Sigmoid colon (tissue), 7 donors: ENCODE results near the gene CACNA1G. TPM values are rescaled to one million over a fixed set of nuclear protein-coding genes. Genes with fewer than 3 reads are reported as not detected.

Experiments used
- DNase-seq: peaks from one replicate; pipeline ENCODE4 v3.0.0-alpha.2; 2019
- H3K27ac ChIP-seq, 4 donors: fragments of 200-600 bp; sonication (generic); one replicate each; pipeline ENCODE4 v1.5.1; 2016 to 2019; ENCODE audit warnings: mild to moderate bottlenecking in 1 of 4
- H3K27me3 ChIP-seq, 3 donors: fragments of 200-600 bp; sonication (generic); one replicate each; pipeline ENCODE4 v1.5.1; 2019; ENCODE audit warnings: mild to moderate bottlenecking in 1 of 3
- H3K36me3 ChIP-seq, 4 donors: fragments of 200-600 bp; sonication (generic); one replicate each; pipeline ENCODE4 v1.5.1; 2016 to 2019
- H3K4me1 ChIP-seq, 4 donors: fragments of 200-600 bp; sonication (generic); one replicate each; pipeline ENCODE4 v1.5.1; 2017 to 2019
- H3K4me3 ChIP-seq, 4 donors: fragments of 200-600 bp; sonication (generic); one replicate each; pipeline ENCODE4 v1.5.1; 2017 to 2019; ENCODE audit warnings: mild to moderate bottlenecking in 2 of 4, moderate library complexity in 1 of 4
- H3K9me3 ChIP-seq, 4 donors: fragments of 200-600 bp in 3 of 4; sonication (generic) in 3 of 4; one replicate each; pipeline versions ENCODE4 v1.5.1 to v1.6.1; 2013 to 2019
- EP300 ChIP-seq, 4 donors: sonication (generic); formaldehyde crosslinking; IDR thresholded peaks; one replicate each; pipeline ENCODE4 v1.6.1; 2017; ENCODE audit warnings: antibody characterized with exemption in 4 of 4
- POLR2A ChIP-seq, 2 donors: fragments of 450-650 bp; IDR thresholded peaks; one replicate each; pipeline ENCODE4 v1.6.1; 2016; ENCODE audit warnings: antibody characterized with exemption in 2 of 2, mild to moderate bottlenecking in 2 of 2, moderate library complexity in 2 of 2
- POLR2AphosphoS5 ChIP-seq, 4 donors: sonication (generic); formaldehyde crosslinking; IDR thresholded peaks; one replicate each; pipeline ENCODE4 v1.6.1; 2017; ENCODE audit warnings: antibody characterized with exemption in 4 of 4
- WGBS, 2 donors: extraction: QIAGEN DNeasy Blood & Tissue Kit; methylation state at CpG; one replicate each; pipeline ENCODE4 v1.1.7; 2013; 5-methylcytosine and 5-hydroxymethylcytosine counted together
- intact Hi-C: fragments of 100-400 bp; cut with DNase I; formaldehyde crosslinking; loops from one replicate; pipeline ENCODE4 v1.15.1; 2023
- polyA plus RNA-seq, 3 donors: library from polyadenylated mRNA; stranded (reverse); fragments of 200-250 nt; gene quantifications; one replicate each; pipeline ENCODE4 v1.2.3, GENCODE V29; 2013
- total RNA-seq, 4 donors: library from RNA; depleted of rRNA; stranded (reverse); fragments of >200 nt; gene quantifications; one replicate each; pipeline ENCODE4 v1.1.0, GENCODE V29; 2016
- TF ChIP-seq, protein P1 (sequence below), 4 experiments: fragments of 450-650 bp in 3 of 4; fragments of 200-600 bp in 1 of 4; IDR thresholded peaks; one replicate each; pipeline ENCODE4 v1.5.1; 2016 to 2019; ENCODE audit warnings: antibody characterized with exemption in 4 of 4, mild to moderate bottlenecking in 3 of 4, moderate library complexity in 2 of 4
- donor health status: healthy with polysubstance abuse.
- donor health status: Bipolar disorder and iron deficiency.
- donor health status: healthy.

The CACNA1G gene
- total and polyA plus RNA-seq, 7 donors = under 0.01 to 1.4 (median 0.34) TPM; not detected in 1

DNA sequence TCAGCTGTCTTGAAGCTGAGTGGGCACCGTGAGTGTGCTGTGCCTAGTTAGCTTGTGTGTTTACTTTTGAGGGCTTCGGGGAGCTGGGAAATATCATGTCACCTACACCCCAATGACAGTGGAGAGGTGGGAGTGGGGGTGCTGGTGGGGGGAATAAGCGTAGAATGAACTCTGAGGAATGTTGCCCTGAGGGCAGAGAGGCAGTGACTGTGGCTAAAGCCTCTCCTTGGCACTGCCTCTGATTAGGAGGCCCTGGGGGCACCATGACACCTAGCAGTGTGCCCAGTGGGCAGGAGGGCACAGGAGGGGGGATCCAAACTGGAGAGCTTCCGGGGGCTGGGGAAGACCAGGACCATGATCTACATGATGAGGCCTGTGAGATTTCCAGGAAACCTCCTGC, 24.8 kb downstream of the CACNA1G start:
- DNase-seq = no peak
- Histone ChIP-seq H3K4me1 (peaks cover 0 to 20% (median 19%) of the 10 kb centered on the region in 4 donors), H3K27me3 (peaks cover 0 to 2% (median 0%) of the 10 kb centered on the region in 3 donors), H3K36me3 (no peaks in the 10 kb centered on the region), H3K4me3 (no peak overlapping the region), H3K27ac (no peak overlapping the region), H3K9me3 (no peaks in the 10 kb centered on the region)
- intact Hi-C loops = no loop called here
- TF ChIP-seq POLR2AphosphoS5 (IDR thresholded peaks at IDR 0.05) = no peak
- TF ChIP-seq POLR2A (IDR thresholded peaks at IDR 0.05) = no peak
- TF ChIP-seq, protein P1, sequence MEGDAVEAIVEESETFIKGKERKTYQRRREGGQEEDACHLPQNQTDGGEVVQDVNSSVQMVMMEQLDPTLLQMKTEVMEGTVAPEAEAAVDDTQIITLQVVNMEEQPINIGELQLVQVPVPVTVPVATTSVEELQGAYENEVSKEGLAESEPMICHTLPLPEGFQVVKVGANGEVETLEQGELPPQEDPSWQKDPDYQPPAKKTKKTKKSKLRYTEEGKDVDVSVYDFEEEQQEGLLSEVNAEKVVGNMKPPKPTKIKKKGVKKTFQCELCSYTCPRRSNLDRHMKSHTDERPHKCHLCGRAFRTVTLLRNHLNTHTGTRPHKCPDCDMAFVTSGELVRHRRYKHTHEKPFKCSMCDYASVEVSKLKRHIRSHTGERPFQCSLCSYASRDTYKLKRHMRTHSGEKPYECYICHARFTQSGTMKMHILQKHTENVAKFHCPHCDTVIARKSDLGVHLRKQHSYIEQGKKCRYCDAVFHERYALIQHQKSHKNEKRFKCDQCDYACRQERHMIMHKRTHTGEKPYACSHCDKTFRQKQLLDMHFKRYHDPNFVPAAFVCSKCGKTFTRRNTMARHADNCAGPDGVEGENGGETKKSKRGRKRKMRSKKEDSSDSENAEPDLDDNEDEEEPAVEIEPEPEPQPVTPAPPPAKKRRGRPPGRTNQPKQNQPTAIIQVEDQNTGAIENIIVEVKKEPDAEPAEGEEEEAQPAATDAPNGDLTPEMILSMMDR (IDR thresholded peaks at IDR 0.05) = no peak
- TF ChIP-seq EP300 (IDR thresholded peaks at IDR 0.05) = no peak
- WGBS, 2 donors = 90 to 92% methylated on average over 4 of the region's 4 CpGs

GRCh38 chr17:50585891-50586290, 25.4 kb downstream of the CACNA1G start:
- no peak for DNase-seq
- H3K36me3 ChIP-seq = no peaks in the 10 kb centered on the region
- H3K4me1 ChIP-seq = peaks cover 0 to 20% (median 19%) of the 10 kb centered on the region in 4 donors
- intact Hi-C loops = no loop called here
- no peak overlapping the region for H3K4me3 ChIP-seq
- no peak overlapping the region for H3K27ac ChIP-seq
- no peaks in the 10 kb centered on the region for H3K27me3 ChIP-seq
- TF ChIP-seq POLR2AphosphoS5 (IDR thresholded peaks at IDR 0.05) = no peak
- TF ChIP-seq, protein P1 (IDR thresholded peaks at IDR 0.05) = no peak
- 78 to 88% methylated on average over 8 of the region's 8 CpGs for WGBS, 2 donors
- no peaks in the 10 kb centered on the region for H3K9me3 ChIP-seq

- Histone ChIP-seq H3K36me3 (no peaks in the 10 kb centered on the region), H3K4me1 (peaks cover 0 to 20% (median 19%) of the 10 kb centered on the region in 4 donors), H3K9me3 (no peaks in the 10 kb centered on the region), H3K27me3 (no peaks in the 10 kb centered on the region), H3K27ac (no peak overlapping the region), H3K4me3 (no peak overlapping the region)
- TF ChIP-seq POLR2A (IDR thresholded peaks at IDR 0.05) (no peak), EP300 (IDR thresholded peaks at IDR 0.05) (no peak), POLR2AphosphoS5 (IDR thresholded peaks at IDR 0.05) (no peak)
- TF ChIP-seq, protein P1 (IDR thresholded peaks at IDR 0.05) = no peak
- 91 to 92% methylated on average over 9 of the region's 9 CpGs for WGBS, 2 donors
- no peak for DNase-seq
- intact Hi-C loops = no loop called here
Observed at GRCh38 chr17:50586421-50587247, 26.1 kb downstream of the CACNA1G start.

- 91 to 92% methylated on average over 9 of the region's 9 CpGs for WGBS, 2 donors
- TF ChIP-seq POLR2A (IDR thresholded peaks at IDR 0.05) = no peak
- no peak for TF ChIP-seq EP300 (IDR thresholded peaks at IDR 0.05)
- TF ChIP-seq POLR2AphosphoS5 (IDR thresholded peaks at IDR 0.05) = no peak
- TF ChIP-seq, protein P1 (IDR thresholded peaks at IDR 0.05) = no peak
- DNase-seq = no peak
- Histone ChIP-seq H3K9me3 (no peaks in the 10 kb centered on the region), H3K36me3 (no peaks in the 10 kb centered on the region), H3K4me3 (no peak overlapping the region), H3K27ac (no peak overlapping the region), H3K4me1 (peaks cover 0 to 20% (median 19%) of the 10 kb centered on the region in 4 donors), H3K27me3 (no peaks in the 10 kb centered on the region)
- intact Hi-C loops = no loop called here
Observed at GRCh38 chr17:50587571-50587970, 27.1 kb downstream of the CACNA1G start.
